ENCODE measurements around the gene EPYC. TPM values are rescaled to one million over a fixed set of nuclear protein-coding genes. Genes with fewer than 3 reads are reported as not detected.

EPYC gene
- polyA plus RNA-seq, 1 experiment: not detected

GRCh38 chr12:90984114-90984513 lies 20.7 kb downstream of the EPYC start:
- Histone ChIP-seq H3K27me3 (ENCODE audit: control insufficient read depth, insufficient read depth, low read length) (no peaks in the 10 kb centered on the region), H3K36me3 (ENCODE audit: control insufficient read depth, insufficient read depth, low read length) (no peaks in the 10 kb centered on the region), H3K4me3 (ENCODE audit: low read depth, low read length) (no peak overlapping the region)
- ChIA-PET POLR2A (no interaction called here), CTCF (no interaction called here)
- TF ChIP-seq, protein P1, sequence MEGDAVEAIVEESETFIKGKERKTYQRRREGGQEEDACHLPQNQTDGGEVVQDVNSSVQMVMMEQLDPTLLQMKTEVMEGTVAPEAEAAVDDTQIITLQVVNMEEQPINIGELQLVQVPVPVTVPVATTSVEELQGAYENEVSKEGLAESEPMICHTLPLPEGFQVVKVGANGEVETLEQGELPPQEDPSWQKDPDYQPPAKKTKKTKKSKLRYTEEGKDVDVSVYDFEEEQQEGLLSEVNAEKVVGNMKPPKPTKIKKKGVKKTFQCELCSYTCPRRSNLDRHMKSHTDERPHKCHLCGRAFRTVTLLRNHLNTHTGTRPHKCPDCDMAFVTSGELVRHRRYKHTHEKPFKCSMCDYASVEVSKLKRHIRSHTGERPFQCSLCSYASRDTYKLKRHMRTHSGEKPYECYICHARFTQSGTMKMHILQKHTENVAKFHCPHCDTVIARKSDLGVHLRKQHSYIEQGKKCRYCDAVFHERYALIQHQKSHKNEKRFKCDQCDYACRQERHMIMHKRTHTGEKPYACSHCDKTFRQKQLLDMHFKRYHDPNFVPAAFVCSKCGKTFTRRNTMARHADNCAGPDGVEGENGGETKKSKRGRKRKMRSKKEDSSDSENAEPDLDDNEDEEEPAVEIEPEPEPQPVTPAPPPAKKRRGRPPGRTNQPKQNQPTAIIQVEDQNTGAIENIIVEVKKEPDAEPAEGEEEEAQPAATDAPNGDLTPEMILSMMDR (IDR thresholded peaks at IDR 0.05; ENCODE audit: insufficient read depth, low read depth, low read length): no peak
- DNase-seq (ENCODE audit: low read depth): no peak

DNA sequence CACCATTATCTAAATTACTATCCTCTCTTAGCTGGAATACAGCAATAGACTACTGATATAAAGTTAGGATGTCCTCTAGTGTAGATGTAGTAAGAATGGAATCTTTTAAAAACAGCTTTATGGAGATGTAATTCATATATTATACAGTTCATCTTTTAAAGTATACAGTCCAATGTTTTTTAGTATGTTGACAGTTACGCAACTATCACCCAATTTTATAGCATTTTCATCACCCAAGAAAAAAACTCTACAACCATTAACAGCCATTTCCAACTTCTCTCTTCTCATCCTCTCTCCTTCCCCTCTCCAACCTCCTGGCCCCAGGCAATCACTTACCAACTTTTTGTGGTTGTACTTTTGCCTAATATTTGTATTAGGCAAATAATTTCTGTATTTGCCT lies 22.6 kb downstream of the EPYC start:
- no peak overlapping the region for H3K4me3 ChIP-seq (ENCODE audit: low read depth, low read length)
- POLR2A ChIA-PET: interaction anchor here (0.6 kb wide), 1 partner anchor 72 kb away, joined by 3 read pairs; no protein-coding TSS in a partner anchor
- no peak for DNase-seq (ENCODE audit: low read depth)
- TF ChIP-seq, protein P1 (IDR thresholded peaks at IDR 0.05; ENCODE audit: insufficient read depth, low read depth, low read length): no peak
- no peaks in the 10 kb centered on the region for H3K36me3 ChIP-seq (ENCODE audit: control insufficient read depth, insufficient read depth, low read length)
- H3K27me3 ChIP-seq (ENCODE audit: control insufficient read depth, insufficient read depth, low read length): no peaks in the 10 kb centered on the region
- CTCF ChIA-PET: interaction anchor here (5.6 kb wide), 1 partner anchor 127 kb away, joined by 51 read pairs; no protein-coding TSS in a partner anchor

DNA sequence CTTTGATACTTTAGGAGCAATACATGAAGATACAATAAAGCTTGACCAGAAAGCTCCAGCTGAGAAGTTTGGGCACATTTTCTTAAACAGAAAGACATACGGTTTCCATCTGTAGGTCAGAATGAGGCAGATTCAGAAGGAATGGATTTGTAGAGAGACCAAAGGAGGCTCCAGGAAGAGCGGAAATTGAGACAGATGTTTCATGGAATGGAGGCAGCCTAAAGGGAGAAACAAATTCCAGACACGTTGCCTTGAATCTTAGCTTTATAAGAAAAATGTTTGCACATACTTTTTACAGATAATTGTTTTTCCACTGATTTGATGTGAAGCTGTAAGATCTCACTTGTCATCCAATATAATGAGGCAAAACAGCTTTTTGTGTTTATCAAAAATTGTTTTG lies 24.8 kb downstream of the EPYC start:
- H3K36me3 ChIP-seq (ENCODE audit: control insufficient read depth, insufficient read depth, low read length): no peaks in the 10 kb centered on the region
- POLR2A ChIA-PET: interaction anchor here (1.0 to 1.2 kb wide), 2 partner anchors 126 to 158 kb away, joined by 4 read pairs; no protein-coding TSS in a partner anchor
- H3K4me3 ChIP-seq (ENCODE audit: low read depth, low read length): no peak overlapping the region
- no peaks in the 10 kb centered on the region for H3K27me3 ChIP-seq (ENCODE audit: control insufficient read depth, insufficient read depth, low read length)
- TF ChIP-seq, protein P1 (IDR thresholded peaks at IDR 0.05; ENCODE audit: insufficient read depth, low read depth, low read length): no peak
- peak; percentile 35 for DNase-seq (ENCODE audit: low read depth)
- CTCF ChIA-PET: interaction anchor here (0.9 to 5.6 kb wide), 8 partner anchors 129 to 401 kb away, joined by 3 to 51 read pairs (median 4); no protein-coding TSS in a partner anchor

DNA sequence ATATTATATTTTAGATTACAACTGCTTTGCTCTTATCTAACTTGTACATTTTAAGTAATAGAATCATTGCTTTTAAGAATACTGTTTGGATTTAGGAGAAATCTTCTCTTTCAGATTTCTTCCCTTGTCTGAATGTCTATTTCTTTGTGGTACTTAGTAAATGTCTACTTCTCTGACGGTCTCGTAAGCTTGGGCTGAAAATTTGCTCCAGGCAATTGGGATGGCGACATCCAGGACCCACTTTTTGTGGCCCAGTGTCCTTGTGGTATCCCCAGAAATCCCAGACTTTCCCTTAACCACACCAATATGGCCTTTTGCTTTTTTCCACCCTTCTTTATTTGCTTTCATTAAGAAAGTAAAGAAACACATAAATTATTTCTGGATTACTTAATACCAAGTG lies 25.8 kb downstream of the EPYC start:
- Histone ChIP-seq H3K36me3 (ENCODE audit: control insufficient read depth, insufficient read depth, low read length) (no peaks in the 10 kb centered on the region), H3K27me3 (ENCODE audit: control insufficient read depth, insufficient read depth, low read length) (no peaks in the 10 kb centered on the region), H3K4me3 (ENCODE audit: low read depth, low read length) (no peak overlapping the region)
- CTCF ChIA-PET: interaction anchor here (0.6 to 5.6 kb wide), 19 partner anchors 24 to 376 kb away, joined by 3 to 51 read pairs (median 5); partner anchors contain the start of gene DCN
- TF ChIP-seq, protein P1 (IDR thresholded peaks at IDR 0.05; ENCODE audit: insufficient read depth, low read depth, low read length): no peak
- POLR2A ChIA-PET: interaction anchor here (0.7 kb wide), 1 partner anchor 132 kb away, joined by 8 read pairs; the partner anchor contains the start of gene LUM
- no peak for DNase-seq (ENCODE audit: low read depth)

DNA sequence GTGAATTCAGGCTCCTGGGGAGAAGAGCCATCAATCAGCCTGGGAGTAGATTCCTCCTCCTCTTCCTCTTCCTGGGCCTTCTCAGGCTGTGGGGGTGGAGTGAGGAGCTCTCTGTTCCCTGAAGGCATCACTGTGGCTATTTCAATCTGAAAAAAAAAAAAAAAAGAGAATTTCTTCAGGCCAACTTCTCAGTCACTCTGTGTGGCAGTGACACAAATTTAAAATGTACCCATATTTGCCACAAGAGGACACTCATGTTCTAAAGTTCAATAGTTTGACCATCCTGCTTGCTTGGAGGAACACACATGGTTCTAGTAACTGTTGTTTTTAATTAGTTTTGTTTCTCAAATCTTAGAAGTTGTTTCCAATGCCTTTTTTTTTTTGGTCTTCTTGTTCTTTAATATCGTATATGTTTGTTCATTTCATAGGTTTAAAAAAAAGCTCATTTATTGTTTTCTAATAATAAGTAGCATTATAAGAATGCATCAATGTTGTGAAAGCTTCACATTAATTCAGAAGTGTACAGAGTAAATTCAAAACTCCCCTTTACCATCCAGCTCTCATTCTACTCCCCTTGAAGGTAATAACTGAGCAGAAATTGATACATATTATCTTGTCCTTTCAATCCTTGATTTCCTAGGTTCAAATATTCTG lies 26.5 kb downstream of the EPYC start:
- TF ChIP-seq, protein P1 (IDR thresholded peaks at IDR 0.05; ENCODE audit: insufficient read depth, low read depth, low read length): peak; percentile 75
- peak; percentile 46 for DNase-seq (ENCODE audit: low read depth)
- Histone ChIP-seq H3K4me3 (ENCODE audit: low read depth, low read length) (no peak overlapping the region), H3K27me3 (ENCODE audit: control insufficient read depth, insufficient read depth, low read length) (no peaks in the 10 kb centered on the region), H3K36me3 (ENCODE audit: control insufficient read depth, insufficient read depth, low read length) (no peaks in the 10 kb centered on the region)
- POLR2A ChIA-PET: interaction anchor here (0.6 to 0.7 kb wide), 4 partner anchors 133 to 264 kb away, joined by 3 to 8 read pairs (median 4); partner anchors contain the start of gene LUM
- CTCF ChIA-PET: interaction anchor here (0.6 to 5.6 kb wide), 26 partner anchors 9 to 388 kb away, joined by 3 to 51 read pairs (median 4); partner anchors contain the start of gene DCN
